Adrenal gland (tissue), 12 donors: Measurements from ENCODE around the gene FOXS1. TPM values are rescaled to one million over a fixed set of nuclear protein-coding genes. Genes with fewer than 3 reads are reported as not detected.

Source experiments
- DNase-seq, 7 donors: peaks; one replicate each; pipeline ENCODE4 v3.0.0-alpha.2; 2019 to 2020
- H3K27ac ChIP-seq, 5 donors: fragments of 200-600 bp; sonication (generic) in 4 of 5; 1 replicate in 3 of 5; 2 replicates in 2 of 5; pipeline versions ENCODE4 v1.5.1 to v1.8.0; 2016 to 2020; ENCODE audit warnings: mild to moderate bottlenecking in 1 of 5
- H3K27me3 ChIP-seq: fragments of 200-600 bp; 2 replicates; pipeline ENCODE4 v1.8.0; 2021
- H3K36me3 ChIP-seq, 2 donors: fragments of 200-600 bp; replicated peaks in 1 of 2; 1 replicate in 1 of 2; 2 replicates in 1 of 2; pipeline versions ENCODE4 v1.5.1 to v1.8.0; 2018 to 2022
- H3K4me1 ChIP-seq, 2 donors: fragments of 200-600 bp; replicated peaks in 1 of 2; 1 replicate in 1 of 2; 2 replicates in 1 of 2; pipeline versions ENCODE4 v1.5.1 to v1.8.0; 2018 to 2021
- H3K4me3 ChIP-seq, 4 donors: fragments of 200-600 bp; sonication (generic) in 3 of 4; one replicate each; pipeline ENCODE4 v1.5.1; 2016 to 2018
- H3K9me3 ChIP-seq, 3 donors: fragments of 200-600 bp; sonication (generic) in 1 of 3; replicated peaks in 1 of 3; 1 replicate in 2 of 3; 2 replicates in 1 of 3; pipeline versions ENCODE4 v1.5.1 to v1.8.0; 2016 to 2021
- CTCF ChIP-seq, 6 experiments: fragments of 450-650 bp in 4 of 6; fragments of 200-600 bp in 2 of 6; sonication (generic) in 1 of 6; IDR thresholded peaks; 1 replicate in 5 of 6; 2 replicates in 1 of 6; pipeline versions ENCODE4 v1.5.1 to v1.8.0; 2016 to 2021; ENCODE audit warnings: antibody characterized with exemption in 6 of 6, mild to moderate bottlenecking in 2 of 6, moderate library complexity in 1 of 6
- POLR2A ChIP-seq, 2 donors: fragments of 450-650 bp; IDR thresholded peaks; one replicate each; pipeline ENCODE4 v1.6.1; 2017; ENCODE audit warnings: antibody characterized with exemption in 2 of 2, mild to moderate bottlenecking in 2 of 2, moderate library complexity in 1 of 2
- WGBS, 4 donors: extraction: QIAGEN DNeasy Blood & Tissue Kit in 2 of 4; methylation state at CpG; one replicate each; pipeline versions ENCODE4 v1.1.5 to v1.1.7; 2013 to 2017; 5-methylcytosine and 5-hydroxymethylcytosine counted together
- intact Hi-C, 2 donors: fragments of 100-400 bp; cut with DNase I; formaldehyde crosslinking; loops; one replicate each; pipeline versions ENCODE4 v1.14.1 to v1.15.0; 2022 to 2023
- polyA plus RNA-seq, 3 donors: library from polyadenylated mRNA; stranded (reverse); fragments of 200-250 nt in 2 of 3; fragments of 350-450 nt in 1 of 3; fragmentation: Illumina TruSeq in 1 of 3; extraction: RNeasy Lipid Tissue Mini Kit (QIAGEN cat#74804) in 1 of 3; gene quantifications; one replicate each; pipeline ENCODE4 v1.2.3, GENCODE V29; 2013 to 2014
- total RNA-seq, 9 donors: library from RNA; depleted of rRNA in 4 of 9; stranded (reverse); fragments of >200 nt in 4 of 9; fragments of 120-200 nt in 1 of 9; fragmentation: NEBNext Ultra II Directional in 1 of 9; extraction: Animal tissue kit (Norgen Biotek cat#: 25700) in 1 of 9; gene quantifications; one replicate each; pipeline versions ENCODE4 v1.1.0 to v1.2.4, GENCODE V29; 2013 to 2023
- donor health status: healthy with polysubstance abuse.
- donor health status: Bipolar disorder and iron deficiency.
- donor health status: DM: yes; HTN: yes; CAD: no.
- donor health status: DM: no; HTN: no; CAD: no.
- donor health status: DM: no; HTN: no; CAD: no.
- donor health status: DM: yes; HTN: yes; CAD: no.

Gene FOXS1
- total and polyA plus RNA-seq, 12 donors, result 0.22 to 6.0 (median 2.0) TPM

- Histone ChIP-seq H3K9me3 (no peaks in the 10 kb centered on the region), H3K4me3 (no peak overlapping the region), H3K4me1 (peaks cover 0 to 3% of the 10 kb centered on the region in 2 donors), H3K27me3 (no peaks in the 10 kb centered on the region), H3K27ac (no peak overlapping the region), H3K36me3 (no peaks in the 10 kb centered on the region)
- intact Hi-C loops, result loop anchor here (5.0 to 10.0 kb wide), 2 partner anchors 200 to 208 kb away; no protein-coding TSS in a partner anchor
- DNase-seq, result no peak
- 68 to 85% (median 77%) methylated on average over 14 of the region's 14 CpGs for WGBS, 4 donors
- no peak for TF ChIP-seq CTCF (IDR thresholded peaks at IDR 0.05)
- no peak for TF ChIP-seq POLR2A (IDR thresholded peaks at IDR 0.05)
Measured at GRCh38 chr20:31824554-31825313, 20.7 kb downstream of the FOXS1 start.

GRCh38 chr20:31824125-31824485 lies 21.3 kb downstream of the FOXS1 start:
- 80 to 87% (median 85%) methylated on average over 2 to 4 of the region's 4 CpGs for WGBS, 4 donors
- H3K4me3 ChIP-seq, result no peak overlapping the region
- DNase-seq, result no peak
- no peak overlapping the region for H3K27ac ChIP-seq
- H3K4me1 ChIP-seq, result peaks cover 0 to 3% of the 10 kb centered on the region in 2 donors
- intact Hi-C loops, result loop anchor here (5.0 to 10.0 kb wide), 2 partner anchors 201 to 208 kb away; no protein-coding TSS in a partner anchor
- no peaks in the 10 kb centered on the region for H3K27me3 ChIP-seq
- H3K9me3 ChIP-seq, result no peaks in the 10 kb centered on the region
- no peaks in the 10 kb centered on the region for H3K36me3 ChIP-seq
- TF ChIP-seq POLR2A (IDR thresholded peaks at IDR 0.05) (no peak), CTCF (IDR thresholded peaks at IDR 0.05) (no peak)

GRCh38 chr20:31823360-31824124 lies 21.9 kb downstream of the FOXS1 start:
- WGBS, 4 donors, result 37 to 65% (median 54%) methylated on average over 6 to 14 of the region's 14 CpGs
- no peak overlapping the region for H3K4me3 ChIP-seq
- H3K9me3 ChIP-seq, result no peaks in the 10 kb centered on the region
- peaks cover 0 to 3% of the 10 kb centered on the region in 2 donors for H3K4me1 ChIP-seq
- H3K27ac ChIP-seq, result no peak overlapping the region
- H3K36me3 ChIP-seq, result no peaks in the 10 kb centered on the region
- no peak for DNase-seq
- intact Hi-C loops, result loop anchor here (5.0 to 10.0 kb wide), 2 partner anchors 201 to 209 kb away; no protein-coding TSS in a partner anchor
- TF ChIP-seq CTCF (IDR thresholded peaks at IDR 0.05) (no peak), POLR2A (IDR thresholded peaks at IDR 0.05) (no peak)
- H3K27me3 ChIP-seq, result no peaks in the 10 kb centered on the region
